Caco-2 (cell line): ENCODE data around the gene DCAF7. TPM values are rescaled to one million over a fixed set of nuclear protein-coding genes. Genes with fewer than 3 reads are reported as not detected.

Source experiments
- BruUV-seq: library from RNA; stranded (reverse); fragments of 400-500 nt; replicated peaks from 2 replicates; lab custom pipeline; 2021; lab: Mats Ljungman, UMichigan
- CTCF ChIA-PET: fragments of 300-600 bp; sonication (Branson Sonifier 250); formaldehyde crosslinking; loops from one replicate; lab custom pipeline; 2022; ENCODE audit warnings: antibody characterized with exemption; lab: Charles Lee
- POLR2A ChIA-PET: fragments of 300-600 bp; sonication (Branson Sonifier 250); formaldehyde crosslinking; loops from one replicate; lab custom pipeline; 2022; ENCODE audit warnings: antibody characterized with exemption; lab: Charles Lee
- DNase-seq, 2 experiments: peaks; one replicate each; pipeline versions ENCODE4 v3.0.0 to v3.0.0-alpha.2; 2020 to 2022
- H3K27me3 ChIP-seq: replicated peaks from 2 replicates; pipeline ENCODE4 v1.6.0; 2011; ENCODE audit warnings: low read length; ENCODE audit not compliant: control insufficient read depth, insufficient read depth
- H3K36me3 ChIP-seq: 2 replicates; pipeline ENCODE4 v1.5.1; 2011; ENCODE audit warnings: low read length; ENCODE audit not compliant: control insufficient read depth, insufficient read depth
- H3K4me1 ChIP-seq: fragments of 250-450 bp; sonication (Bioruptor Pico); 2 replicates; pipeline ENCODE4 v1.5.1; 2020; ENCODE audit warnings: mild to moderate bottlenecking
- H3K4me3 ChIP-seq: 2 replicates; pipeline ENCODE4 v1.5.1; 2011; ENCODE audit warnings: low read depth, mild to moderate bottlenecking, control low read depth, low read length
- H3K9me3 ChIP-seq: fragments of 250-450 bp; sonication (Bioruptor Pico); 2 replicates; pipeline ENCODE4 v1.5.1; 2020; ENCODE audit warnings: mild to moderate bottlenecking, moderate library complexity
- H3K27ac Mint-ChIP-seq: one replicate; pipeline ENCODE4 v1.8.0; 2022; ENCODE audit warnings: mixed read lengths; ENCODE audit not compliant: unreplicated experiment
- H3K27me3 Mint-ChIP-seq: one replicate; pipeline ENCODE4 v1.8.0; 2022; ENCODE audit warnings: mixed read lengths; ENCODE audit not compliant: insufficient read depth, unreplicated experiment
- H3K36me3 Mint-ChIP-seq: one replicate; pipeline ENCODE4 v1.8.0; 2022; ENCODE audit warnings: mild to moderate bottlenecking, mixed read lengths; ENCODE audit not compliant: insufficient read depth, unreplicated experiment
- H3K4me1 Mint-ChIP-seq: one replicate; pipeline ENCODE4 v1.8.0; 2022; ENCODE audit warnings: low read depth, mixed read lengths; ENCODE audit not compliant: unreplicated experiment
- H3K4me3 Mint-ChIP-seq: one replicate; pipeline ENCODE4 v1.8.0; 2022; ENCODE audit warnings: mild to moderate bottlenecking, moderate library complexity, mixed read lengths; ENCODE audit not compliant: unreplicated experiment
- H3K9me3 Mint-ChIP-seq: one replicate; pipeline ENCODE4 v1.8.0; 2022; ENCODE audit warnings: mixed read lengths; ENCODE audit not compliant: unreplicated experiment
- intact Hi-C: fragments of 100-400 bp; cut with micrococcal nuclease; formaldehyde crosslinking; loops from one replicate; pipeline ENCODE4 v1.10.0; 2022; ENCODE audit not compliant: unreplicated experiment
- total RNA-seq: library from RNA; stranded (reverse); gene quantifications from 2 replicates; pipeline ENCODE4 v1.2.3, GENCODE V29; 2022
- TF ChIP-seq, protein P1 (sequence below), 2 experiments: fragments of 200-600 bp in 1 of 2; IDR thresholded peaks; 1 replicate in 1 of 2; 2 replicates in 1 of 2; pipeline versions ENCODE4 v1.5.1 to v1.8.0; 2011 to 2022; ENCODE audit warnings: antibody characterized with exemption in 1 of 2, control low read depth in 1 of 2, inconsistent platforms in 1 of 2, low read depth in 1 of 2, low read length in 1 of 2, mild to moderate bottlenecking in 1 of 2, moderate library complexity in 1 of 2; ENCODE audit not compliant: insufficient read depth in 1 of 2, severe bottlenecking in 1 of 2, unreplicated experiment in 1 of 2

Gene DCAF7
- total RNA-seq, 1 experiment from 2014 or later, result 94.5 TPM

DNA sequence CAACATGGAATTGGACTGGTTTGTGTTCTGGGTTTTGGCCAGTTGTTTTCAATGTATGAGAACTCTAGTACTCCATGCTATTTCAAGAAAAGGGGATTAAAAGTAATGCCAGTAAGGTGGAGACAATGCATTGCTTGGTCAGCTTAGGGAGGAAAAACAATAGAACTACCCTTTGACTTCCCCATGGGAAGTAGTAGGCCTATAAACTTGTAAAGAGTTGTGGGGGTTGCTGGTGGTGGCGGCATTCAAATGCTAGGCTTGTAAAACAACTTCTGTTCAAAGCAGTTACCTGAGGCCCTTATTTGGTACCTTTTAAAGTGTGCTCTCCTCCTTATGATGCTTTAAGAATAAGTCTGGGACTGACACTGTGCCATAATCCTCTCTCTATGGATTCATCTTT lies 81.3 kb downstream of the DCAF7 start:
- intact Hi-C loops, result no loop called here
- H3K27me3 Mint-ChIP-seq, result no peaks in the 10 kb centered on the region
- Histone ChIP-seq H3K4me1 (no peaks in the 10 kb centered on the region), H3K27me3 (no peaks in the 10 kb centered on the region), H3K36me3 (no peaks in the 10 kb centered on the region), H3K4me3 (no peak overlapping the region), H3K9me3 (no peaks in the 10 kb centered on the region)
- TF ChIP-seq, protein P1, sequence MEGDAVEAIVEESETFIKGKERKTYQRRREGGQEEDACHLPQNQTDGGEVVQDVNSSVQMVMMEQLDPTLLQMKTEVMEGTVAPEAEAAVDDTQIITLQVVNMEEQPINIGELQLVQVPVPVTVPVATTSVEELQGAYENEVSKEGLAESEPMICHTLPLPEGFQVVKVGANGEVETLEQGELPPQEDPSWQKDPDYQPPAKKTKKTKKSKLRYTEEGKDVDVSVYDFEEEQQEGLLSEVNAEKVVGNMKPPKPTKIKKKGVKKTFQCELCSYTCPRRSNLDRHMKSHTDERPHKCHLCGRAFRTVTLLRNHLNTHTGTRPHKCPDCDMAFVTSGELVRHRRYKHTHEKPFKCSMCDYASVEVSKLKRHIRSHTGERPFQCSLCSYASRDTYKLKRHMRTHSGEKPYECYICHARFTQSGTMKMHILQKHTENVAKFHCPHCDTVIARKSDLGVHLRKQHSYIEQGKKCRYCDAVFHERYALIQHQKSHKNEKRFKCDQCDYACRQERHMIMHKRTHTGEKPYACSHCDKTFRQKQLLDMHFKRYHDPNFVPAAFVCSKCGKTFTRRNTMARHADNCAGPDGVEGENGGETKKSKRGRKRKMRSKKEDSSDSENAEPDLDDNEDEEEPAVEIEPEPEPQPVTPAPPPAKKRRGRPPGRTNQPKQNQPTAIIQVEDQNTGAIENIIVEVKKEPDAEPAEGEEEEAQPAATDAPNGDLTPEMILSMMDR (IDR thresholded peaks at IDR 0.05; ENCODE audit: insufficient read depth in 1 of 2, low read depth in 1 of 2, low read length in 1 of 2, severe bottlenecking in 1 of 2, unreplicated experiment in 1 of 2), result no peak
- H3K27ac Mint-ChIP-seq, result no peak overlapping the region
- DNase-seq, result no peak
- no TSS peak for BruUV-seq
- ChIA-PET POLR2A (no interaction called here), CTCF (no interaction called here)
- H3K4me1 Mint-ChIP-seq, result peaks cover 3% of the 10 kb centered on the region
- no peak overlapping the region for H3K4me3 Mint-ChIP-seq
- H3K9me3 Mint-ChIP-seq, result no peaks in the 10 kb centered on the region
- H3K36me3 Mint-ChIP-seq, result peaks cover 4% of the 10 kb centered on the region

DNA sequence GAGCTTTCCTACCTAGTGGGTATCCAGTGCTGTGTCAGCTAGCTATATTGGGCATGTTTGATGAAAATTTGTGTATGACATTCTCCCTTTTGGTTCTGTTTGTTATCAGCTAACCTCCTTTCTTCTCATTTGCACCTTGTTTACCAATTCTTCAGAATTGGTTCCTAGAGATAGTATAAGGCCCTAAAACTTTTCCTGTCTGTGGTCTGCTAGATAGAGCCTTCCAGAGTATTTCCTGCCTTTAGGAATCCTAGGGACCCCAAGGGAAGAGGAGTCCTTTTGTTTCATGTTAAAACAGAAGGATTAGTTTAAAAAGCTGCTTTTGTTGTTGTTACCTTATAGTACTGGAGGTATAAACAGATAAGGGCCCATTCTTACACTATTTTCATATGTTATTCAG lies 83.5 kb downstream of the DCAF7 start:
- Histone ChIP-seq H3K4me3 (no peak overlapping the region), H3K4me1 (no peaks in the 10 kb centered on the region), H3K36me3 (no peaks in the 10 kb centered on the region), H3K9me3 (no peaks in the 10 kb centered on the region), H3K27me3 (no peaks in the 10 kb centered on the region)
- no TSS peak for BruUV-seq
- intact Hi-C loops, result no loop called here
- Mint-ChIP-seq H3K27me3 (no peaks in the 10 kb centered on the region), H3K27ac (no peak overlapping the region), H3K36me3 (peaks cover 8% of the 10 kb centered on the region), H3K9me3 (no peaks in the 10 kb centered on the region), H3K4me1 (no peaks in the 10 kb centered on the region), H3K4me3 (no peak overlapping the region)
- CTCF ChIA-PET, result no interaction called here
- TF ChIP-seq, protein P1 (IDR thresholded peaks at IDR 0.05; ENCODE audit: insufficient read depth in 1 of 2, low read depth in 1 of 2, low read length in 1 of 2, severe bottlenecking in 1 of 2, unreplicated experiment in 1 of 2), result no peak
- POLR2A ChIA-PET, result no interaction called here
- no peak for DNase-seq

GRCh38 chr17:63634163-63634562 lies 83.9 kb downstream of the DCAF7 start:
- CTCF ChIA-PET, result no interaction called here
- Mint-ChIP-seq H3K4me1 (no peaks in the 10 kb centered on the region), H3K27me3 (no peaks in the 10 kb centered on the region), H3K27ac (no peak overlapping the region), H3K36me3 (peaks cover 8% of the 10 kb centered on the region), H3K9me3 (no peaks in the 10 kb centered on the region), H3K4me3 (no peak overlapping the region)
- Histone ChIP-seq H3K4me3 (no peak overlapping the region), H3K36me3 (no peaks in the 10 kb centered on the region), H3K9me3 (no peaks in the 10 kb centered on the region), H3K4me1 (no peaks in the 10 kb centered on the region), H3K27me3 (no peaks in the 10 kb centered on the region)
- no TSS peak for BruUV-seq
- POLR2A ChIA-PET, result no interaction called here
- no peak for DNase-seq
- TF ChIP-seq, protein P1 (IDR thresholded peaks at IDR 0.05; ENCODE audit: insufficient read depth in 1 of 2, low read depth in 1 of 2, low read length in 1 of 2, severe bottlenecking in 1 of 2, unreplicated experiment in 1 of 2), result no peak
- intact Hi-C loops, result no loop called here
